HEK293T (cell line): ENCODE results near the gene TMEM232.

Experiments
- LEF1 ChIP-seq: fragments of 450-650 bp; IDR thresholded peaks from 2 replicates; pipeline ENCODE4 v1.6.1; 2017; ENCODE audit warnings: mild to moderate bottlenecking, borderline replicate concordance
- NFRKB ChIP-seq: fragments of 450-650 bp; IDR thresholded peaks from 2 replicates; pipeline ENCODE4 v1.6.1; 2016; ENCODE audit warnings: mild to moderate bottlenecking, moderate library complexity
- ZNF384 ChIP-seq: fragments of 450-650 bp; IDR thresholded peaks from 2 replicates; pipeline ENCODE4 v1.6.1; 2016
- TF ChIP-seq, protein P1 (sequence below): fragments of 450-650 bp; IDR thresholded peaks from 2 replicates; pipeline ENCODE4 v1.6.1; 2016

DNA sequence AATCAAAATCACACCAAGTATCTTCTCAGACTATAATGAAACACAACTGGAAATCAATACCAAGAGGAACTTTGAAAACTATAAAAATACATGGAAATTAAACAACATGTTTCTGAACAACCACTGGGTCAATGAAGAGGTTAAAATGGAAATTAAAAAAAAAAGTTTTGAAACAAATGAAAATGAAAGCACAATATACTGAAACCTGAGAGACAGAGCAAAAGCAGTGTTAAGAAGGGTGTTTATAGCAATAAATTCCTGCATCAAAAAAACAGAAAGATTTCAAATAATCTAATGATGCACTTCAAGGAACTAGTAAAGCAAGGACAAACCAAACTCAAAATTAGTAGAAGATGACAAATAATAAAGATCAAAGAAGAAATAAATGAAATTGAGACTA, 92.0 kb downstream of the TMEM232 start:
- TF ChIP-seq ZNF384 (no peak), NFRKB (no peak), LEF1 (no peak)
- TF ChIP-seq, protein P1, sequence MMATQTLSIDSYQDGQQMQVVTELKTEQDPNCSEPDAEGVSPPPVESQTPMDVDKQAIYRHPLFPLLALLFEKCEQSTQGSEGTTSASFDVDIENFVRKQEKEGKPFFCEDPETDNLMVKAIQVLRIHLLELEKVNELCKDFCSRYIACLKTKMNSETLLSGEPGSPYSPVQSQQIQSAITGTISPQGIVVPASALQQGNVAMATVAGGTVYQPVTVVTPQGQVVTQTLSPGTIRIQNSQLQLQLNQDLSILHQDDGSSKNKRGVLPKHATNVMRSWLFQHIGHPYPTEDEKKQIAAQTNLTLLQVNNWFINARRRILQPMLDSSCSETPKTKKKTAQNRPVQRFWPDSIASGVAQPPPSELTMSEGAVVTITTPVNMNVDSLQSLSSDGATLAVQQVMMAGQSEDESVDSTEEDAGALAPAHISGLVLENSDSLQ: no peak
